Smooth muscle cell (in vitro differentiated cells): ENCODE results near the gene BRD3OS. TPM values are rescaled to one million over a fixed set of nuclear protein-coding genes. Genes with fewer than 3 reads are reported as not detected.

Experiments used
- DNase-seq: peaks from one replicate; lab custom pipeline; 2025; ENCODE audit not compliant: unreplicated experiment; lab: John Stamatoyannopoulos, UW
- H2AFZ ChIP-seq: fragments of 200-600 bp; sonication (generic); 2 replicates; pipeline ENCODE4 v1.6.0; 2016; ENCODE audit warnings: antibody characterized with exemption, low read depth, mild to moderate bottlenecking
- H3F3A ChIP-seq: fragments of 200-600 bp; sonication (generic); 2 replicates; pipeline ENCODE4 v1.6.0; 2017; ENCODE audit warnings: antibody characterized with exemption, low read depth
- H3K27ac ChIP-seq: fragments of 200-600 bp; sonication (generic); 2 replicates; pipeline ENCODE4 v1.5.1; 2016; ENCODE audit warnings: low read depth, mild to moderate bottlenecking
- H3K27me3 ChIP-seq: fragments of 200-600 bp; sonication (generic); 2 replicates; pipeline ENCODE4 v1.6.1; 2016; ENCODE audit warnings: low read depth, mild to moderate bottlenecking
- H3K36me3 ChIP-seq: fragments of 200-600 bp; sonication (generic); 2 replicates; pipeline ENCODE4 v1.5.1; 2016; ENCODE audit warnings: low read depth
- H3K4me1 ChIP-seq: fragments of 200-600 bp; sonication (generic); 2 replicates; pipeline ENCODE4 v1.5.1; 2016; ENCODE audit warnings: low read depth
- H3K4me2 ChIP-seq: fragments of 200-600 bp; sonication (generic); 2 replicates; pipeline ENCODE4 v1.6.0; 2016; ENCODE audit warnings: mild to moderate bottlenecking
- H3K4me3 ChIP-seq: fragments of 200-600 bp; sonication (generic); 2 replicates; pipeline ENCODE4 v1.5.1; 2016; ENCODE audit warnings: mild to moderate bottlenecking
- H3K79me2 ChIP-seq: fragments of 200-600 bp; sonication (generic); 2 replicates; pipeline ENCODE4 v1.6.0; 2016; ENCODE audit warnings: low read depth, mild to moderate bottlenecking
- H3K9ac ChIP-seq: fragments of 200-600 bp; sonication (generic); 2 replicates; pipeline ENCODE4 v1.6.0; 2016; ENCODE audit warnings: low read depth
- H3K9me3 ChIP-seq: fragments of 200-600 bp; sonication (generic); replicated peaks from 2 replicates; pipeline ENCODE4 v1.5.1; 2016; ENCODE audit warnings: low read depth
- H4K20me1 ChIP-seq: fragments of 200-600 bp; sonication (generic); 2 replicates; pipeline ENCODE4 v1.6.0; 2016; ENCODE audit warnings: low read depth
- WGBS: methylation state at CpG from one replicate; pipeline ENCODE4 v1.1.7; 2016; ENCODE audit warnings: low lambda C conversion rate; 5-methylcytosine and 5-hydroxymethylcytosine counted together
- polyA plus RNA-seq: library from polyadenylated mRNA; unstranded; fragments of >200 nt; fragmentation: Nextera tagmentation; extraction: Ambion mirVana; gene quantifications from 2 replicates; pipeline ENCODE4 v1.2.1, GENCODE V29; 2016
- total RNA-seq: library from RNA; depleted of rRNA; stranded (reverse); fragments of >200 nt; gene quantifications from 2 replicates; pipeline ENCODE4 v1.2.3, GENCODE V29; 2014
- TF ChIP-seq, protein P1 (sequence below): fragments of 200-600 bp; sonication (generic); IDR thresholded peaks from 2 replicates; pipeline ENCODE4 v1.5.1; 2017; ENCODE audit warnings: borderline replicate concordance, mild to moderate bottlenecking, antibody characterized with exemption; ENCODE audit not compliant: insufficient read depth, poor library complexity, severe bottlenecking

BRD3OS gene
- total and polyA plus RNA-seq, 2 experiments from 2014 or later: 16.0 to 16.1 TPM

DNA sequence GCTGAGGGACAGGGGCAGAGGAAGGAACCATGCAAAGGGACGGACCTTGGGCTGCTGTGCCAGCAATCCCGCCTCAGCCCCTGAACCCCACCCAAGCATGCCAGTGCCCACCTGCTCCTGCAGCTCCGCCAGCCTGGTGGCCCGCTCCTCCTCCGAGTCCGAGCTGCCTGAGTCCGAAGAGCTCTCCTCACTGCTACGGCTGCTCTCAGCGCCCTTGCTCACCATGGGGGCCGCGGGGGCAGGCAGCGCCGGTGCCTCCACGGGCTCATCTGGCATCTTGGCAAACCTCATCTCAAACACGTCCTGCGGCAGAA is 16.3 kb downstream of the BRD3OS start:
- TF ChIP-seq, protein P1, sequence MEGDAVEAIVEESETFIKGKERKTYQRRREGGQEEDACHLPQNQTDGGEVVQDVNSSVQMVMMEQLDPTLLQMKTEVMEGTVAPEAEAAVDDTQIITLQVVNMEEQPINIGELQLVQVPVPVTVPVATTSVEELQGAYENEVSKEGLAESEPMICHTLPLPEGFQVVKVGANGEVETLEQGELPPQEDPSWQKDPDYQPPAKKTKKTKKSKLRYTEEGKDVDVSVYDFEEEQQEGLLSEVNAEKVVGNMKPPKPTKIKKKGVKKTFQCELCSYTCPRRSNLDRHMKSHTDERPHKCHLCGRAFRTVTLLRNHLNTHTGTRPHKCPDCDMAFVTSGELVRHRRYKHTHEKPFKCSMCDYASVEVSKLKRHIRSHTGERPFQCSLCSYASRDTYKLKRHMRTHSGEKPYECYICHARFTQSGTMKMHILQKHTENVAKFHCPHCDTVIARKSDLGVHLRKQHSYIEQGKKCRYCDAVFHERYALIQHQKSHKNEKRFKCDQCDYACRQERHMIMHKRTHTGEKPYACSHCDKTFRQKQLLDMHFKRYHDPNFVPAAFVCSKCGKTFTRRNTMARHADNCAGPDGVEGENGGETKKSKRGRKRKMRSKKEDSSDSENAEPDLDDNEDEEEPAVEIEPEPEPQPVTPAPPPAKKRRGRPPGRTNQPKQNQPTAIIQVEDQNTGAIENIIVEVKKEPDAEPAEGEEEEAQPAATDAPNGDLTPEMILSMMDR: no peak
- WGBS: 98% methylated on average over 16 of the region's 16 CpGs

DNA sequence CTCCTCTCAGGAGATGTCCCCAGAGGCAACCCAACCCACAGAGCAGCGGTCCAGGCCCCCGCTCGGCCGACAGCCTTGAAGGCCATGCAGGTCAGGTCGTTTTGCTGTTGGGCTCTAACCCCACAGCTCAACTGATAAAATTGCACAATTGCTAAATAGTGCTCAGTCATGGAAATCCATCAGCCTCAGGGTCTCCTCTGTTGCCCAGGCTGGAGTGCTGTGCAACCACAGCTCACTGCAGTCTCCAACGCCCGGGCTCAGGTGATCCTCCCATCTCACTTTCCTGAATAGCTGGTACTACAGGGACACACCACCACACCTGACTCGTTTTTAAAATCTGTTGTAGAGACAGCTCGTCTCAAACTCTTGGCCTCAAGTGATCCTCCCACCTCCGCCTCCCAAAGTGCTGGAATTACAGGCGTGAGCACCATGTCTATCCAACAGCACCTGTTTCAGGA is 18.3 kb downstream of the BRD3OS start:
- peaks cover 1% of the 10 kb centered on the region for H3K36me3 ChIP-seq
- no peaks in the 10 kb centered on the region for H3K27me3 ChIP-seq
- H3K9me3 ChIP-seq: no peaks in the 10 kb centered on the region
- no peaks in the 10 kb centered on the region for H3F3A ChIP-seq
- no peak overlapping the region for H3K4me2 ChIP-seq
- H3K79me2 ChIP-seq: no peaks in the 10 kb centered on the region
- H2AFZ ChIP-seq: no peak overlapping the region
- TF ChIP-seq, protein P1: no peak
- no peak for DNase-seq
- no peak overlapping the region for H3K9ac ChIP-seq
- whole genome bisulfite sequencing: 90% methylated on average over 11 of the region's 11 CpGs
- H3K4me1 ChIP-seq: no peaks in the 10 kb centered on the region
- no peak overlapping the region for H3K4me3 ChIP-seq
- no peak overlapping the region for H3K27ac ChIP-seq
- peaks cover 46% of the 10 kb centered on the region for H4K20me1 ChIP-seq

More for the DNA sequence above, 16.3 kb downstream of the BRD3OS start:
- Histone ChIP-seq H3F3A (no peaks in the 10 kb centered on the region), H3K79me2 (no peaks in the 10 kb centered on the region), H2AFZ (no peak overlapping the region), H3K27me3 (no peaks in the 10 kb centered on the region), H3K9ac (no peak overlapping the region), H3K9me3 (no peaks in the 10 kb centered on the region), H3K36me3 (peaks cover 3% of the 10 kb centered on the region), H3K4me3 (no peak overlapping the region), H3K4me1 (no peaks in the 10 kb centered on the region), H4K20me1 (peaks cover 31% of the 10 kb centered on the region), H3K4me2 (no peak overlapping the region), H3K27ac (no peak overlapping the region)
- DNase-seq: no peak

DNA sequence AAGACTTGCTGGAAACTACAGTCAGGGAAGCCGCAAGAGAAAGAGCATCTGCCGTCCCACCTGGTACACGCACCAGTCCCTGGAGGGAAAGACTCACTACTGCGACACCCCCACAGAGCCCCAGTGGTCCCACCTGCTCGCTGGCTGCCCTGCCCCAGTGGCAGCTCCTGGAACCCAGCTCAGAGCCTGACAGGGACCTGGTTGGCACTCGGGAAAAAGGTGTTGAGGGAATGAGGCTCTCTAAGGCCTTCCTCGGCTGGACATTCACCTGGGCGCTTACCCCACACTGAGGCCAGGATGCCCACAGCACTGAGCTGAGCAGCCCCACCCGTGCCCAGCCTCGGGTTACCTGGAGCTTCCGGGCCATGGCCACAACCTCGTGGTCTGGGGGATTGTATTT is 19.7 kb downstream of the BRD3OS start:
- Histone ChIP-seq H3K79me2 (no peaks in the 10 kb centered on the region), H3K36me3 (no peaks in the 10 kb centered on the region), H3K9me3 (no peaks in the 10 kb centered on the region), H3K27me3 (no peaks in the 10 kb centered on the region), H3K4me3 (no peak overlapping the region), H3K27ac (no peak overlapping the region), H3K4me1 (no peaks in the 10 kb centered on the region), H3K9ac (no peak overlapping the region), H2AFZ (no peak overlapping the region), H3F3A (no peaks in the 10 kb centered on the region), H3K4me2 (no peak overlapping the region), H4K20me1 (peaks cover 58% of the 10 kb centered on the region)
- DNase-seq: no peak
- TF ChIP-seq, protein P1: no peak
- WGBS: 95% methylated on average over 12 of the region's 12 CpGs

DNA sequence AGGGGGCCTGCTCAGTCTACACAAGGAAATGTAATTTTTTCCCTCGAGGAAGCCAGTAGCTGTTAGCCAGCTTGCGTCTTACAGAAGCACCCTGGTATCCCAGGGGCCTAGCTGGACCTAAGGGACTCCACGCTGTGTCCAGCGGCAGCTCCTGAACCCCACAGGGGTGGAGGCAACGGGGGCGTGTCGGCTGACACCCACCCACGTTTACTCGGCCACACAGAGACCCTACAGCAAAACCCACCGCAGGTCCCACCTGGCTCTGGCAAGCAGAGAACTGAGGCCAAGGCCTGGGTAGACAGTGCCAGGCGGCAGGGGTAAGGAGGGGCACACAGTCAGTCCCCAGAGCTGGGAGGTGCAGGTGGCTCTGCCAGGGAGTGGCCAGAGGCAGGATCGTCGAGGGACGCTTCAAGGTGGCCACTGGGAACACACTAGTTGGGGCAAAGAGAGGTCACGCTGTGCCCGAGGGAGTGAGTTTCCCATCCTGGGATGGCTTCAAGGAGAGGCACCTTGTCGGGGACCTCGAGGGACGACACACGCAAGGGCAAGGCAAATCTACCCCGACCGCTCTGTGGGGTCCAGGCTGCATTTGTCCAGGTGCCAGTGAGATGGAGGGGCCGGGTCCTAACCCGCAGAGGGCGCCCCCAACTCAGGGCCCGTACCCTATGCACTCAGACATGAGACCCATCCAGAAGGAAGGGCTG is 20.7 kb downstream of the BRD3OS start:
- H3K9me3 ChIP-seq: no peaks in the 10 kb centered on the region
- no peak overlapping the region for H3K27ac ChIP-seq
- no peak overlapping the region for H3K4me3 ChIP-seq
- H3K79me2 ChIP-seq: no peaks in the 10 kb centered on the region
- H3K9ac ChIP-seq: no peak overlapping the region
- WGBS: 91% methylated on average over 25 of the region's 26 CpGs
- H2AFZ ChIP-seq: no peak overlapping the region
- H3F3A ChIP-seq: no peaks in the 10 kb centered on the region
- H3K27me3 ChIP-seq: no peaks in the 10 kb centered on the region
- TF ChIP-seq, protein P1: no peak
- no peaks in the 10 kb centered on the region for H3K4me1 ChIP-seq
- H3K36me3 ChIP-seq: no peaks in the 10 kb centered on the region
- H3K4me2 ChIP-seq: no peak overlapping the region
- DNase-seq: no peak
- peaks cover 69% of the 10 kb centered on the region for H4K20me1 ChIP-seq
